Activated T-cell treated with anti-CD3 and anti-CD28 coated beads, Interleukin-2, amount 50 U/mL, for 48 hours (primary cell): ENCODE data around the gene IL20.
A peak's percentile ranks its signal among the peaks of the same experiment; 100 is the strongest.
"Not testable (repeated sequence)": the region's sequence is repeated elsewhere in the genome, so short reads cannot be mapped to it uniquely, and the experiment has no call there.

Source experiments
- DNase-seq, 2 experiments: peaks; one replicate each; pipeline ENCODE4 v3.0.0-alpha.2; 2020

IL20 gene

DNA sequence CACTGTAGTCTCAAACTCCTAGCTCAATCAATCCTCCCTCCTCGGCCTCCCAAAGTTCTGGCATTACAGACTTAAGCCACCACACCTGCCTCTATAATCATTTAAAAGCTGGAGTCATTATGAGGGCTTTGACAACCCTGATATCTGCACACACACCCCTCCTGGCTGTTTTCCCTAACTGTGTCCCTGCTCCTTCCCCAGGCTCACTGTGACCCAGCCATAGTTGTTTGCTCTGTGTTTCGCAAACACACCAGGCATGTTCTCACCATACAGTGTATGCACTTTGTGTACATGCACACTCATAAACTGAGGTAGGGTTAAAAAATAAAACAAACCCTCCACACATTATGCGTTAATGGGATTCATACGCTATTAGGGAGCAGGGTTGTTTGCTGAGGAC is 21.8 kb upstream of the IL20 start:
- DNase-seq, result no peak

- DNase-seq, result peak in 1 of 2 experiments; percentile 1
Observed at GRCh38 chr1:206846487-206846886, 18.9 kb upstream of the IL20 start.

DNA sequence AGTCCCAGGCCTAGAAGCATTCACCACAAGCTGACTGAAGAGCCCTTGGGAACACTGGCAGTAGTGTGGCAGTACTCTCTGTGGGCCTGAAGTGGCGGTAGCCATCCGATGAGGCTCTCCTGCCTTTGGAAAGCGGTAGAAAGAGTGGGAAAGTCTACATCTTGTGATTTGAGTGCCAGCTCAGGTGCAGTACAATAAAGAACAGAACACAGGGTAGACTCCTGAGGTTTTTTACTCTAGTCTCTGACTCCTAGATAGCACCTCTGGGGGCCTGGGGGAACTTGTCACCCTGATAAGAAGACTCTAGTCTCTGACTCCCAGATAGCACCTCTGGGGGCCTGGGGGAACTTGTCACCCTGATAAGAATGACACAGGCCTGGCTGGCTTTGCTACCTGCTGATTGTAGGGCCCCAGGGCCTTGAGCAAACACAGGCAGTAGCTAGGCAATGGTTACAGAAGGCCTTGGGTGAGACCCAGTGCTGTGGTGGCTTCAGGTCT is 18.0 kb upstream of the IL20 start:
- peak in 1 of 2 experiments; percentile 3 for DNase-seq

- DNase-seq, result no peak
Observed at GRCh38 chr1:206847946-206848345, 17.5 kb upstream of the IL20 start.

GRCh38 chr1:206850401-206850800 is 15.0 kb upstream of the IL20 start:
- DNase-seq, result no peak

DNA sequence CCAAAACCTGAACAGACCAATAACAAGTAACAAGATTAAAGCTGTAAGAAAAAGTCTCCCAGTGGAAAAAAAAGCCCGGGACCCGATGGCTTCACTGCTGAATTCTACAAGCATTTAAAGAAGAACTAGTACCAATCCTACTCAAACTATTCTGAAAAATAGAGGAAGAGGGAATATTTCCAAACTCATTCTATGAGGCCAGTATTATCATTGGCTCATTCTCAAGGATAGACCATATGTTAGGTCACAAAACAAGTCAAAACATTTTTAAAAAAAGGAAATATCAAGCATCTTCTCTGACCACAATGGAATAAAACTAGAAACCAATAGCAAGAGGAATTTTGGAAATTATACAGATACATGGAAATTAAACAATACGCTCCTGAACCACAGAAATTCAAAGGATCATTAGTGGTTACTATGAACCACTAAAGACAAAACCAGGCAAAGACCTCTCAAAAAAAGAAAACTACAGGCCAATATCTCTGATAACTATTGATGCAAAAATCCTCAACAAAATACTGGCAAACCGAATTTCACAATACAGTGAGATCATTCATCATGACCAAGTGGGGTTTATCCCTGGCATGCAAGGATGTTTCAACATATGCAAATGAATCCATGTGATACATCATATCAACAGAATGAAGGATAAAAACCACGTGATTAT is 13.9 kb upstream of the IL20 start:
- DNase-seq, result no peak

DNA sequence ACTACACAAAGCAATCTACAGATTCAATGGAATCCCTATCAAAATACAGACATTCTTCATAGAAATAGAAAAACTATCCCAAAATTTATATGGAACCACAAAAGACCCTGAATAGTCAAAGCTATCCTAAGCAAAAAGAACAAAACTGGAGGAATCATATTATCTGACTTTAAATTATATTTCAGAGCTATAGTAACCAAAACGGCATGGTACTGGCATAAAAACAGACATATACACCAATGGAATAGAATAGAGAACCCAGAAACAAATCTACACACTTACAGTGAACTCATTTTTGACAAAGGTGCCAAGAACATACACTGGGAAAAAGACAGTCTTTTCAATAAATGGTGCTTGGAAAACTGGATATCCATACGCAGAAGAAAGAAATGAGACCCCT is 12.8 kb upstream of the IL20 start:
- not testable (repeated sequence) for DNase-seq

DNA sequence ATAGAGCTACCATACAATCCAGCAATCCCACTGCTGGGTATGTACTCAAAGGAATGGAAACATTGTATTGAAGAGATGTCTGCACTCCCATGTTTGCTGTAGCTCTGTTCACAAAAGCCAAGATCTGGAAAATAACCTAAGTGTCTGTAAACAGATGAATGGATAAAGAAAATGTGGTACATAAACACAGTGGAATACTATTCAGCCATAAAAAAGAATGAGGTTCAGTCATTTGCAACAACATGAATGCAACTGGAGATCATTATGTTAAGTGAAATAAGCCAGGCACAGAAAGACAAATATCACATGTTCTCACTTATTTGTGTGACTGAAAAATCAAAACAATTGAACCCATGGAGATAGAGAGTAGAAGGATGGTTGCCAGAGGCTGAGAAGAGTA is 11.7 kb upstream of the IL20 start:
- not testable (repeated sequence) for DNase-seq

DNA sequence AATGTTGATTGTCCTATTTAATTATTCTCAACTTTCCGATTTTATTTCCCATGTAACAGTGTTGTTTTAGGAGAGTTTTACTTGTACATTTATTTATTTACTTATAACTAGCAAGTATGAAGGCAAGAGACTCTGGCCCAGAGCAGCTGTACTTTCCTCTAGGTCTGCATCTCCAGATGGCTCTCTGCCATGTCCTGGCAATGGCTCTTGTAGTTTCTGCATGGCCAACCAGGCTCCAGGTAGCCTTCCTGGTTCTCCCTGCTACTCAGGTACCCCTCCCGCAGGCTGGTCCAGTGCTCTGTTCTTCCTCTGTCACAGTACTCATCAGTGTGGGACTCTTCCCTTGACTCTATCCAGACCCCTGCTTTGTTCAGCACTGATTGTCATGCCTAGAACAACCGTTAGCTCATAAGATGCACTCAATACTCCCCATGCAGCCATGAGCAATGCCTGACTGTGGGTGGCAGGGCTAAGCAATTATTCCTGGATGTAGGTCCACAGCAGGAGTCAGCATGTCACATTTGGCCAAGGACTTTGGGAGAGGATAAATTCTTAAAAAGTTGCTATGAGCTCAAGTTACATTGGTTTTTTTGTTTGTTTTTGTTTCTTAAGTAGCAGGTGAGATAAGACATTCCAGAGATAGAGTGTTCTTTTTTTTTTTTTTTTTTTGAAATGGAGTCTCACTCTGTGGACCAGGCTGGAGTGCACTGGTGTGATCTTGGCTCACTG is 10.9 kb upstream of the IL20 start:
- DNase-seq, result no peak

DNA sequence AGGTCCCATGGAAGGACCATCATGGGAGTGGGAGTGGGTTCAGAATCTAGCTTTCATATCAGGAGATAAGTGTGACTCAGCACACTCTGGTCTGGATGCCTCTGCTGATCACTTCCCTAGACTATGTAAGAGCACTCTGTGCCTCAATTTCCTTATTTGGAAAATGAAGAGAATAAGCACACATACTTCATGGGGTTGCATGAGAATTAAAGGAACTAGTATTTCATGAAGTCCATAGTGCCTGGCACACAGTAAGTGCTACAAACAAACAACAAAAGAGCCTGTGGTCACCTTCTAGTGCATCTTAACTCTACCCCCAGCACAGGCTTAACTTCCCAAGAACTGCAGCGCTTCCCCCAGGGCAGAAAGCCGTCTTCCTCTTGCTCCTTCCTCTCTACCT is 9.6 kb upstream of the IL20 start:
- no peak for DNase-seq

DNA sequence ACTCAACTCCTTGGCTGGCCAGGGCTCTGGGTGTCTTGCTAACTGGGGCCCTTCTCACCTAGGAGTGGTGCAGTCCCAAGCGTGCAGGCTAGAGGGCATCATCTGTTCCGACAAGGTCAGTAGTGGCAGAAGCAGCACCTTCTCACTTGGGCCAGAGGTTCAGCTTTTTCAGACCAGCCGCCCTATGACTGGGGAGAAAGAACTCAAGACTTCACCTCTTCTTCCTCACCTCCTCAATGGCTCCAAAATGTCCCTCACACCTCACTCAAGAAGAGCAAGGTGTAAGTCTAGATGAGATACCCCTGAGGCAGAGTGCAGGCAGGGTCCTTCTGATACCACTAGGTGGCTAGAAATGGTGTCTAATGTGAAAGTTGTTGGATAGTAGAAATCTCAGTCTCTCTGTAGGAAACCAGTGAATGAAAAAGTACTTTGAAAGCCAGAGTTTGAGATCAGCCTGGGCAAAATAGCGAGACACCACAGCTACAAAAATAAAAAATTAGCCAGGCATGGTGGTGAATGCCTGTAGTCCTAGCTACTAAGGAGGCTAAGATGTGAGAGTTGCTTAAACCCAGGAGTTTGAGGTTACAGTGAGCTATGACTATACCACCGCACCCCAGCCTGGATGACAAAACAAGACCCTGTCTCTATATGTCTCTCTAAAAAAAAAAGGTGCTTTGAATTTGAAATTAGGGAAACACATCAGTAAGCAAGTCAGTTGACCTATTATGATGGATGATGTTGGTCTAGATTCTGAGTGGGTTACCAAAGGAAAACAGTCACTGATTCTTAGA is 8.6 kb upstream of the IL20 start:
- peak; percentile 39 to 40 for DNase-seq

DNA sequence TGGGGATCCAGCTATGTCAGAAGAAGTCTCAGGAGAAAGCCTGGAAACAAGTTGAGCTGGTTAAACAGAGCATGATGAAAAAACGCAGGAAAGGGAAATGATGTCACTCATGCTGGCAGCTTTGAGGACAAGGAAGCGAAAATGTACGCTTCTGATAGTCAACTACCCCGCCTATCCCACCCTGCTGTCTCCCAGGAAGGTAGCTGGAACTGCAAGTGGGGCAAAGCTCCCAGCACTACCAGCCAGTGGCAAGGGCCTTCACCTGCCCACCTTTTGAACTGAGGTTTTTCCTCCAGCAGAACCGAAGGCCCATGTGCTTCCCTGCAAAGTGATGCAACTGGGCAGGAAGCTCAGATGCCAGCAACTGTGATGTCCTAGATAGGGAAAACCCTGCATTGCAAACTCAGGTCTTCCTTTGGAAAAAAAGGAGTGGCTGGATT is 6.3 kb upstream of the IL20 start:
- peak in 1 of 2 experiments; percentile 33 for DNase-seq

GRCh38 chr1:206860165-206860564 is 5.3 kb upstream of the IL20 start:
- DNase-seq, result no peak

DNA sequence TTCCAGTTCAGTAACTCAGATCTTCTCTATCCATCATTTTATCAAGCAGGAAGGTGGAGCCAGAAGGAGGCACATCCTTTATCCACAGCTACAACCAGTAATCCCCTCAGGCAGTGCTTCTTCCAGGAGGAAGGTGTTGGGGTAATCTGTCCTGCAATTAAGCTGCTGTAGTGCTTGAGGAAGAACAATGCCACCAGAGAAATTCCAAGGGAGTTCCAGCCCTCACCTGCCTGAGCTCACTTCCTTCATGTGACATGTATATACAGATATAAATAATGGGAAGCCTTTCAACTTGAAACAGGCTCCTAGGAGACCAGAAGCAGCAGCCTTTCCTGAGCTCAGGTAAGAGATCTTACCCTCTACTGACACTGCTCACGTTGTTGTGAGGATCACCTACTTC is 2.2 kb upstream of the IL20 start:
- no peak for DNase-seq

GRCh38 chr1:206866062-206866461 is 639 bp downstream of the IL20 start:
- DNase-seq, result no peak

- no peak for DNase-seq
Observed at GRCh38 chr1:206867239-206867638, 1.8 kb downstream of the IL20 start.

DNA sequence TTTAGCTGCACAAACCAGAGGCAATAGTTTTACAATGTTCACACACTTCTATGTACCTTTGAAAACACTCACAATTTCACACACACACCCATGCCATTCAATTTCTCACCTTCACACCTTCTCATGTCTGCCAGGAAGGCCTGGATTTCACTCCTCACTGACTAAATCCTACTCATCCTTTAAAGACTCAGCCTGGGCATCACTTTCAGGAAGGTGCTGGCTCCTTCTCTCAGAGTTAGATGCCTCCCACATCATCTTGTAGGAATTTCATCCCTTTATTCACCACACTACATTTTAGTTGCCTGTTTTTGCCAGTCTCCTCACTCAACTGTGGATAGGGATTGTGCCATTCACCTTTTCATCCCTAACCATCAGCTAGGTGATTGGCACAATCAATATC is 2.3 kb downstream of the IL20 start:
- DNase-seq, result no peak

- DNase-seq, result no peak
Observed at GRCh38 chr1:206868264-206868663, 2.8 kb downstream of the IL20 start.

DNA sequence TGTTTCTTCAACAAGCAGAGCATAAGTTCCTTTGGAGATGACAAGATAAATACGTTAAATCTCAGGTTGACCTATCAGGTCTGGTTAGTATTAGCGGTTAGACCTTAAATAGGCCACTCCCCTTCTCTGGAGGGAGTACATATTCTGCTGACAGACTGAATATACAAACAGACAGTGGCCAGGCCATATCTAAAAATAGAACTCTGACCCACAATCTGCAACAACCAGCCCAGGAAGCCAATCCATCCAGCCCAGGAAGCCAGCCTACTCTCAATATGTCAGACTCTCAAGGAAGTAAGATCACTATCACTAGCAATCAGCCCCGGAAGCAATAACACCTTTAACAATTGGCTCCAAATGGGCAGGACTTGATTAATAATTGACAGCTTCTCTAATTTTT is 6.7 kb downstream of the IL20 start:
- DNase-seq, result no peak

- no peak for DNase-seq
Observed at GRCh38 chr1:206873603-206874188, 8.3 kb downstream of the IL20 start.

DNA sequence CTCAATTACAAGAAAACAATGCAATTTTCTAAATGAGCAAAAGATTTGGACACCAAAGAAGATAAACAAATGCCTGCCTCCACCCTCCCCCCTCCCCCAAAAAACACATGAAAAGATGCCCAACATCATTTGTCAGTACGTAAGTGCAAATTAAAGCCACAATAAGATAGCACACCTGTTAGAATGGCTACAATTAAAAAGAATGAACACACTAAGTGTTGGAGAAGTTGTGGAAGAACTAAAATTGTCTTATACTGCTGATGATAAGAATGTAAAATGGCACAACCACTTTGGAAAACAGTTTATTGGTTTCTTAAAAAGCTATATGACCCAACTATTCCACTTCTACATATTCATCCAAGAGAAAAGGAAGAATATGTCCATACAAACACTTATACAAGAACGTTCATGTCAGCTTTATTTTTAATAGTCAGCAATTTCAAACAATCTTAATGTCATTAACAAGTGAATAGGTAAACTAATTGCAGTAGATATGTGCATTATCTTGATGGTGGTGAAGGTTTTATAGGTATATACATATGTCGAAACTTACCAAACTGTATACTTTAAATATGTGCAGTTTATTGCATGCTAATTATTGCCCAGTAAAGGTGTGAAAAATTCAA is 10.4 kb downstream of the IL20 start:
- DNase-seq, result no peak

GRCh38 chr1:206878456-206878855 is 13.0 kb downstream of the IL20 start:
- DNase-seq, result no peak

GRCh38 chr1:206880314-206880713 is 14.9 kb downstream of the IL20 start:
- DNase-seq, result no peak
